Measurements from ENCODE around the gene EPC2.

Gene EPC2

DNA sequence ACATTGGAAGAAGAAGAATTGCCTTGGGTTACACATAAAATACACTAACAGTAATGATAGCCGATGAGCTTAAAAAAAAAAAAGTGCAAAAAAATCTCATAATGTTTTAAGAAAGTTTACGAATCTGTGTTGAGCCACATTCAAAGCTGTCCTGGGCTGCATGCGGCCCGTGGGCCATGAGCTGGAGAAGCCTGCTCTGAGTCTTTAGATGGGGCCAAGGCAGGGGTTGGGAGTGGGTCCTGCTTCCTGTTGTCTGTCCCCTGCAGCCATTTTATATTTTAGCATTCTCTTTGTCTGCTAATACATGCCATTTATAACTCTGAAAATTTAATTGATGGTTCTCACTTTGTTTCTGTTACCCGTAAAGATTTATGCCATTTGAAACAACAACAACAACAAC is 93.2 kb downstream of the EPC2 start:
- H3K9me2 ChIP-seq (replicated peaks; ENCODE audit: control insufficient read depth, low read length), result no peaks in the 10 kb centered on the region
- no peaks in the 10 kb centered on the region for H3K9me3 ChIP-seq (ENCODE audit: control insufficient read depth, insufficient read depth, low read length)
- no peaks in the 10 kb centered on the region for H3K36me3 ChIP-seq (ENCODE audit: control insufficient read depth, low read length)
- TF ChIP-seq EZH2phosphoT487 (IDR thresholded peaks at IDR 0.05; ENCODE audit: borderline replicate concordance, low read length) (no peak), CTCF (IDR thresholded peaks at IDR 0.05; ENCODE audit: low read depth, low read length, poor library complexity, severe bottlenecking) (no peak)
- H3K4me3 ChIP-seq (ENCODE audit: low read length), result no peak overlapping the region
- no peak overlapping the region for H3K4me2 ChIP-seq (ENCODE audit: low read length)
- no peaks in the 10 kb centered on the region for H4K20me1 ChIP-seq (ENCODE audit: control insufficient read depth, insufficient read depth, low read depth, low read length)
- peaks cover 50% of the 10 kb centered on the region for H3K79me2 ChIP-seq (ENCODE audit: control insufficient read depth, low read length)
- peaks cover 11% of the 10 kb centered on the region for H3K4me1 ChIP-seq (ENCODE audit: control insufficient read depth, low read length)
- H3F3A ChIP-seq (ENCODE audit: control insufficient read depth, insufficient read depth), result no peaks in the 10 kb centered on the region
- no peak overlapping the region for H3K27ac ChIP-seq (ENCODE audit: low read depth, low read length)
- H3K27me3 ChIP-seq (ENCODE audit: control insufficient read depth, low read length), result no peaks in the 10 kb centered on the region

DNA sequence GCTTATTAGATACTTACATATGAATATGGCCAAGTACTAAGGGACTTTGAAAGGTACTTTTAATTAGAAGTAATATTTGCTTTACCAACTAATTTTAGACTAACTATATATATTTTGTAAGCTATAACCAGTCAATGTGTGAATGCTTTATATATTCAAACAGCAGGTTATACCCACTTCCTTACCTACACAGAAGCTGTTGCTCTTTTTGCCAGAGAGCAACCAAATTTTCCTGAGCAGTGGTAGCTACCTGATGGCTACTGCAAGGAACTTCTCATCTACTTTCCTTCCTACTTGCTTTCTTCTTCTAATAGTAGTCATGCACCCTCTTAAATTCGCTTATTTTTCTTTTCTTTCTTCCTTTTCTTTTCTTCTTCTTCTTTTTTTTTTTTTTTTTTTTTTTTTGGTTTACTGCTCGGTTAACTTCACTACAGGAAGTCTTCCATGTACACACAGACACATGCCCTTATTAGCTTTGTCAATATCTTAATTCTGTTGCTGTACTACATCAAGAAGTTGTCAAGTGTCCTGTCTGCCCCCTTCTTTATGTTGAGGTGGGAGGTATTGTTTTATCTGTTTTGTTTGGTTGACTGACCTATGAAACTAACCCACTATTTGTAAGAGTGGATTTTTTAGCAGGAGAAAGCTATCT is 95.0 kb downstream of the EPC2 start:
- H3K79me2 ChIP-seq (ENCODE audit: control insufficient read depth, low read length), result peaks cover 41% of the 10 kb centered on the region
- H3K27ac ChIP-seq (ENCODE audit: low read depth, low read length), result no peak overlapping the region
- no peak overlapping the region for H3K4me3 ChIP-seq (ENCODE audit: low read length)
- H3K9me3 ChIP-seq (ENCODE audit: control insufficient read depth, insufficient read depth, low read length), result no peaks in the 10 kb centered on the region
- no peaks in the 10 kb centered on the region for H3K9me2 ChIP-seq (replicated peaks; ENCODE audit: control insufficient read depth, low read length)
- no peaks in the 10 kb centered on the region for H4K20me1 ChIP-seq (ENCODE audit: control insufficient read depth, insufficient read depth, low read depth, low read length)
- no peaks in the 10 kb centered on the region for H3F3A ChIP-seq (ENCODE audit: control insufficient read depth, insufficient read depth)
- no peaks in the 10 kb centered on the region for H3K27me3 ChIP-seq (ENCODE audit: control insufficient read depth, low read length)
- peaks cover 6% of the 10 kb centered on the region; the same call in 1 of the 2 replicates for H3K36me3 ChIP-seq (ENCODE audit: control insufficient read depth, low read length)
- H3K4me1 ChIP-seq (ENCODE audit: control insufficient read depth, low read length), result peaks cover 11% of the 10 kb centered on the region
- H3K4me2 ChIP-seq (ENCODE audit: low read length), result no peak overlapping the region
- TF ChIP-seq CTCF (IDR thresholded peaks at IDR 0.05; ENCODE audit: low read depth, low read length, poor library complexity, severe bottlenecking) (no peak), EZH2phosphoT487 (IDR thresholded peaks at IDR 0.05; ENCODE audit: borderline replicate concordance, low read length) (no peak)

- H3K9me2 ChIP-seq (replicated peaks; ENCODE audit: control insufficient read depth, low read length), result no peaks in the 10 kb centered on the region
- no peaks in the 10 kb centered on the region for H4K20me1 ChIP-seq (ENCODE audit: control insufficient read depth, insufficient read depth, low read depth, low read length)
- no peaks in the 10 kb centered on the region for H3K9me3 ChIP-seq (ENCODE audit: control insufficient read depth, insufficient read depth, low read length)
- TF ChIP-seq CTCF (IDR thresholded peaks at IDR 0.05; ENCODE audit: low read depth, low read length, poor library complexity, severe bottlenecking), result no peak
- TF ChIP-seq EZH2phosphoT487 (IDR thresholded peaks at IDR 0.05; ENCODE audit: borderline replicate concordance, low read length), result no peak
- no peak overlapping the region for H3K4me2 ChIP-seq (ENCODE audit: low read length)
- H3F3A ChIP-seq (ENCODE audit: control insufficient read depth, insufficient read depth), result no peaks in the 10 kb centered on the region
- H3K4me1 ChIP-seq (ENCODE audit: control insufficient read depth, low read length), result peaks cover 11% of the 10 kb centered on the region
- no peak overlapping the region for H3K27ac ChIP-seq (ENCODE audit: low read depth, low read length)
- peaks cover 25% of the 10 kb centered on the region for H3K79me2 ChIP-seq (ENCODE audit: control insufficient read depth, low read length)
- H3K36me3 ChIP-seq (ENCODE audit: control insufficient read depth, low read length), result peaks cover 6% of the 10 kb centered on the region
- no peak overlapping the region for H3K4me3 ChIP-seq (ENCODE audit: low read length)
- no peaks in the 10 kb centered on the region for H3K27me3 ChIP-seq (ENCODE audit: control insufficient read depth, low read length)
Observed at GRCh38 chr2:148742373-148742772, 97.8 kb downstream of the EPC2 start.
